Measurements from ENCODE around the gene NDRG3.
"Not testable (repeated sequence)": the region's sequence is repeated elsewhere in the genome, so short reads cannot be mapped to it uniquely, and the experiment has no call there.

DNA sequence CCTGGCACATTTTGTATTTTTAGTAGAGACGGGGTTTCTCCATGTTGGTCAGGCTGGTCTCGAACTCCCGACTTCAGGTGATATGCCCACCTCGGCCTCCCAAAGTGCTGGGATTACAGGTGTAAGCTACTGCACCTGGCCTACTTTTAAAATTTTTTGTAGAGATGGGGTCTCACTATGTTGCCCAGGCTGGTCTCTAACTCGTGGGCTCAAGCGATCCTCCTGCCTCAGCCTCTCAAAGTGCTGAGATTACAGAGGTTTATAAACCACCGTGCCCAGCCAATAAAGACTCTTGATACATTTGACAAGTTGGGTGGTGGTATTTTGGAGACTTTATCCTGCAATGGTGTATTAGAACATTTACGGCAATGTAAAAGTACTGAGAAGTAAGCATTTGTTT is 70.3 kb downstream of the NDRG3 start:
- TF ChIP-seq, protein P1, sequence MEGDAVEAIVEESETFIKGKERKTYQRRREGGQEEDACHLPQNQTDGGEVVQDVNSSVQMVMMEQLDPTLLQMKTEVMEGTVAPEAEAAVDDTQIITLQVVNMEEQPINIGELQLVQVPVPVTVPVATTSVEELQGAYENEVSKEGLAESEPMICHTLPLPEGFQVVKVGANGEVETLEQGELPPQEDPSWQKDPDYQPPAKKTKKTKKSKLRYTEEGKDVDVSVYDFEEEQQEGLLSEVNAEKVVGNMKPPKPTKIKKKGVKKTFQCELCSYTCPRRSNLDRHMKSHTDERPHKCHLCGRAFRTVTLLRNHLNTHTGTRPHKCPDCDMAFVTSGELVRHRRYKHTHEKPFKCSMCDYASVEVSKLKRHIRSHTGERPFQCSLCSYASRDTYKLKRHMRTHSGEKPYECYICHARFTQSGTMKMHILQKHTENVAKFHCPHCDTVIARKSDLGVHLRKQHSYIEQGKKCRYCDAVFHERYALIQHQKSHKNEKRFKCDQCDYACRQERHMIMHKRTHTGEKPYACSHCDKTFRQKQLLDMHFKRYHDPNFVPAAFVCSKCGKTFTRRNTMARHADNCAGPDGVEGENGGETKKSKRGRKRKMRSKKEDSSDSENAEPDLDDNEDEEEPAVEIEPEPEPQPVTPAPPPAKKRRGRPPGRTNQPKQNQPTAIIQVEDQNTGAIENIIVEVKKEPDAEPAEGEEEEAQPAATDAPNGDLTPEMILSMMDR (IDR thresholded peaks at IDR 0.05; ENCODE audit: low read length) = not testable (repeated sequence)
- not testable (repeated sequence) for TF ChIP-seq EZH2 (optimal IDR thresholded peaks at IDR 0.05; ENCODE audit: low read depth, low read length)
